ENCODE measurements around the gene C1orf53. TPM values are rescaled to one million over a fixed set of nuclear protein-coding genes. Genes with fewer than 3 reads are reported as not detected.

C1orf53 gene
- total and polyA plus RNA-seq, 2 of the 4 experiments (the other 2 are of a cell fraction): 4.8 to 7.0 TPM

- Histone ChIP-seq H2BK15ac (ENCODE audit: low read depth, low read length) (peak overlapping the region; percentile 41; the same call in 1 of the 3 replicates), H3K4me2 (ENCODE audit: low read depth, low read length) (0 out of 2 replicates have a peak overlapping the region, but pooled peaks have one; percentile 17), H2AFZ (replicated peaks; ENCODE audit: low read length, poor library complexity) (no peak overlapping the region), H4K5ac (ENCODE audit: low read depth, low read length) (no peak overlapping the region), H4K8ac (ENCODE audit: low read depth in 2 of 2, low read length in 2 of 2) (peak overlapping the region in 1 of 2 experiments; percentile 77; a peak in 1 of 4 replicates), H3K9ac (ENCODE audit: low read depth, low read length) (no peak overlapping the region), H3K23ac (ENCODE audit: low read depth, low read length) (no peak overlapping the region), H3K27me3 (ENCODE audit: control insufficient read depth, insufficient read depth, low read length) (no peaks in the 10 kb centered on the region), H2BK5ac (ENCODE audit: low read depth, low read length, poor library complexity, severe bottlenecking) (peak overlapping the region; percentile 0), H3K4me3 (ENCODE audit: insufficient read depth, low read depth, low read length) (no peak overlapping the region), H3K9me1 (ENCODE audit: insufficient read depth, low read length) (no peaks in the 10 kb centered on the region), H2BK20ac (ENCODE audit: low read depth, low read length) (peak overlapping the region; percentile 64), H3K79me1 (ENCODE audit: low read depth in 1 of 2, low read length in 2 of 2) (no peaks in the 10 kb centered on the region), H3K4me1 (ENCODE audit: control insufficient read depth, insufficient read depth, low read length) (0 out of 2 replicates have a peak, but pooled peaks cover 3% of the 10 kb centered on the region), H2BK120ac (ENCODE audit: low read depth, low read length) (no peak overlapping the region), H3K9me3 (ENCODE audit: control insufficient read depth, insufficient read depth, low read length) (no peaks in the 10 kb centered on the region), H3K14ac (replicated peaks; ENCODE audit: low read depth, low read length) (no peak overlapping the region; the same call in 1 of the 2 replicates), H4K91ac (ENCODE audit: insufficient read depth, low read depth, low read length) (0 out of 2 replicates have a peak overlapping the region, but pooled peaks have one; percentile 9), H3K27ac (ENCODE audit: insufficient read depth, low read length) (no peak overlapping the region), H3K4ac (ENCODE audit: low read depth, low read length) (no peak overlapping the region; the same call in 1 of the 2 replicates), H3K18ac (ENCODE audit: low read depth, low read length) (no peak overlapping the region; the same call in 1 of the 2 replicates), H4K20me1 (ENCODE audit: insufficient read depth, low read length) (no peaks in the 10 kb centered on the region), H3K36me3 (ENCODE audit: control insufficient read depth, insufficient read depth, low read length) (no peaks in the 10 kb centered on the region), H2AK9ac (replicated peaks; ENCODE audit: low read depth, low read length, poor library complexity) (no peak overlapping the region), H2AK5ac (ENCODE audit: low read depth, low read length) (no peak overlapping the region), H3K56ac (ENCODE audit: extremely low read depth, insufficient read depth, low read length) (no peak overlapping the region; the same call in 1 of the 2 replicates)
- in situ Hi-C loops (cut with MboI; ENCODE audit: low sequenced_read_pairs) (loop anchor here (10.0 kb wide), 1 partner anchor 248 kb away; no protein-coding TSS in a partner anchor), dilution Hi-C loops (cut with HindIII; ENCODE audit: low sequenced_read_pairs, unreplicated experiment) (no loop called here), intact Hi-C loops (cut with micrococcal nuclease) (no loop called here)
- no TSS peak for BruUV-seq (replicated peaks)
- TF ChIP-seq POLR2A (IDR thresholded peaks at IDR 0.05; ENCODE audit: low read depth, low read length): no peak
- TF ChIP-seq ELK1 (IDR thresholded peaks at IDR 0.05; ENCODE audit: borderline replicate concordance, low read depth, low read length): no peak
- no peak for TF ChIP-seq NFE2L2 (IDR thresholded peaks at IDR 0.05; ENCODE audit: low read depth, low read length)
- TF ChIP-seq MAZ (IDR thresholded peaks at IDR 0.05; ENCODE audit: borderline replicate concordance, low read depth, low read length): no peak
- TF ChIP-seq CEBPB (IDR thresholded peaks at IDR 0.05; ENCODE audit: low read depth, low read length): no peak
- TF ChIP-seq RFX5 (IDR thresholded peaks at IDR 0.05; ENCODE audit: low read depth, low read length): no peak
- no peak for TF ChIP-seq USF2 (IDR thresholded peaks at IDR 0.05; ENCODE audit: low read depth, low read length)
- TF ChIP-seq FOS (IDR thresholded peaks at IDR 0.05; ENCODE audit: low read depth, low read length): no peak
- no peak for TF ChIP-seq MXI1 (IDR thresholded peaks at IDR 0.05; ENCODE audit: borderline replicate concordance, low read depth, low read length)
- no peak for TF ChIP-seq CTCF (conservative IDR thresholded peaks at IDR 0.05; ENCODE audit: low read depth, low read length)
- TF ChIP-seq RCOR1 (IDR thresholded peaks at IDR 0.05; ENCODE audit: insufficient replicate concordance, low read length): no peak
- no peak for TF ChIP-seq SMC3 (IDR thresholded peaks at IDR 0.05; ENCODE audit: low read depth, low read length)
- ChIA-PET CTCF (no interaction called here), POLR2A (ENCODE audit: unreplicated experiment) (no interaction called here)
- DNase-seq (peak; percentile 12), ATAC-seq (ENCODE audit: low read depth) (peak; percentile 11; the same call in 1 of the 2 replicates)
Observed at GRCh38 chr1:197862671-197863070, 39.8 kb upstream of the C1orf53 start.
